GM19455 (cell line): ENCODE results near the gene DNAJC13.
A peak's percentile ranks its signal among the peaks of the same experiment; 100 is the strongest.

Source experiments
- ATAC-seq: cut with Tn5 transposase; IDR thresholded peaks from one replicate; pipeline ENCODE4 v1.9.1; 2021; ENCODE audit not compliant: unreplicated experiment

Gene DNAJC13

GRCh38 chr3:132405609-132406299 lies 11.5 kb upstream of the DNAJC13 start:
- no peak for ATAC-seq

- no peak for ATAC-seq
These were observed 10.7 kb upstream of the DNAJC13 start for GRCh38 chr3:132406587-132406986.

- ATAC-seq: no peak
These were observed 10.3 kb upstream of the DNAJC13 start for GRCh38 chr3:132407025-132407424.

- ATAC-seq: no peak
These were observed 2.5 kb upstream of the DNAJC13 start for GRCh38 chr3:132414841-132415240.

- ATAC-seq: no peak
These were observed 1.1 kb upstream of the DNAJC13 start for GRCh38 chr3:132416161-132416560.

- peak; percentile 50 for ATAC-seq
These were observed 551 bp downstream of the DNAJC13 start for GRCh38 chr3:132417695-132418411.

- ATAC-seq: no peak
These were observed 1.6 kb downstream of the DNAJC13 start for GRCh38 chr3:132418916-132419315.

GRCh38 chr3:132421832-132422231 lies 4.5 kb downstream of the DNAJC13 start:
- ATAC-seq: no peak

- no peak for ATAC-seq
These were observed 5.2 kb downstream of the DNAJC13 start for GRCh38 chr3:132422531-132422930.

- ATAC-seq: no peak
These were observed 15.3 kb downstream of the DNAJC13 start for GRCh38 chr3:132432639-132433038.

- no peak for ATAC-seq
These were observed 15.8 kb downstream of the DNAJC13 start for GRCh38 chr3:132433121-132433520.

- no peak for ATAC-seq
These were observed 18.1 kb downstream of the DNAJC13 start for GRCh38 chr3:132435224-132435910.

GRCh38 chr3:132435911-132436425 lies 18.7 kb downstream of the DNAJC13 start:
- ATAC-seq: no peak

GRCh38 chr3:132443421-132443820 lies 26.1 kb downstream of the DNAJC13 start:
- ATAC-seq: no peak

GRCh38 chr3:132444383-132444782 lies 27.1 kb downstream of the DNAJC13 start:
- no peak for ATAC-seq

- ATAC-seq: no peak
These were observed 28.5 kb downstream of the DNAJC13 start for GRCh38 chr3:132445817-132446216.

GRCh38 chr3:132448216-132448961 lies 31.1 kb downstream of the DNAJC13 start:
- ATAC-seq: no peak

- no peak for ATAC-seq
These were observed 38.8 kb downstream of the DNAJC13 start for GRCh38 chr3:132456136-132456535.

GRCh38 chr3:132456571-132456970 lies 39.3 kb downstream of the DNAJC13 start:
- no peak for ATAC-seq

- no peak for ATAC-seq
These were observed 40.0 kb downstream of the DNAJC13 start for GRCh38 chr3:132457286-132457685.

- no peak for ATAC-seq
These were observed 42.2 kb downstream of the DNAJC13 start for GRCh38 chr3:132459551-132459950.
